H9 (cell line): ENCODE measurements around the gene LETM1. TPM values are rescaled to one million over a fixed set of nuclear protein-coding genes. Genes with fewer than 3 reads are reported as not detected.

Experiments used
- DNase-seq: peaks from one replicate; pipeline ENCODE4 v3.0.0-alpha.2; 2017
- H2AFZ ChIP-seq: one replicate; pipeline ENCODE4 v1.6.1; 2013; ENCODE audit warnings: mild to moderate bottlenecking, low read length, control low read depth, moderate library complexity
- H2AK5ac ChIP-seq: 2 replicates; pipeline ENCODE4 v1.6.1; 2013; ENCODE audit warnings: low read length, control low read depth, mixed read lengths; ENCODE audit not compliant: insufficient read length
- H2BK120ac ChIP-seq: one replicate; pipeline ENCODE4 v1.6.1; 2013; ENCODE audit warnings: low read depth, mild to moderate bottlenecking, low read length, control low read depth, inconsistent platforms; ENCODE audit not compliant: poor library complexity, severe bottlenecking
- H2BK12ac ChIP-seq: 2 replicates; pipeline ENCODE4 v1.6.1; 2013; ENCODE audit warnings: low read length, control low read depth, mixed read lengths, low read depth; ENCODE audit not compliant: insufficient read length
- H2BK15ac ChIP-seq: 2 replicates; pipeline ENCODE4 v1.6.1; 2013; ENCODE audit warnings: low read depth, low read length, control low read depth
- H2BK20ac ChIP-seq: one replicate; pipeline ENCODE4 v1.6.1; 2013; ENCODE audit warnings: low read depth, mild to moderate bottlenecking, low read length, control low read depth, inconsistent platforms; ENCODE audit not compliant: poor library complexity, severe bottlenecking
- H2BK5ac ChIP-seq: 2 replicates; pipeline ENCODE4 v1.6.1; 2013; ENCODE audit warnings: low read length, control low read depth, mixed read lengths; ENCODE audit not compliant: insufficient read length
- H3K14ac ChIP-seq: 2 replicates; pipeline ENCODE4 v1.6.1; 2013; ENCODE audit warnings: low read length, control low read depth; ENCODE audit not compliant: insufficient read depth
- H3K18ac ChIP-seq: 2 replicates; pipeline ENCODE4 v1.6.1; 2013; ENCODE audit warnings: low read depth, mild to moderate bottlenecking, mixed read lengths, low read length, control low read depth; ENCODE audit not compliant: insufficient read length
- H3K23ac ChIP-seq: 2 replicates; pipeline ENCODE4 v1.6.1; 2013; ENCODE audit warnings: low read length, control low read depth, mixed read lengths, low read depth; ENCODE audit not compliant: insufficient read length
- H3K23me2 ChIP-seq: 2 replicates; pipeline ENCODE4 v1.6.1; 2013; ENCODE audit warnings: low read depth, mild to moderate bottlenecking, mixed read lengths, low read length, control low read depth; ENCODE audit not compliant: insufficient read length, poor library complexity, severe bottlenecking
- H3K27ac ChIP-seq: 2 replicates; pipeline ENCODE4 v1.5.1; 2013; ENCODE audit warnings: low read length, control low read depth, mixed read lengths, low read depth; ENCODE audit not compliant: insufficient read length
- H3K27me3 ChIP-seq: 2 replicates; pipeline ENCODE4 v1.6.1; 2013; ENCODE audit warnings: low read length, control low read depth, inconsistent platforms; ENCODE audit not compliant: insufficient read depth
- H3K4ac ChIP-seq: 2 replicates; pipeline ENCODE4 v1.6.1; 2013; ENCODE audit warnings: low read depth, mild to moderate bottlenecking, control low read depth, inconsistent platforms, low read length, moderate library complexity
- H3K4me1 ChIP-seq: 2 replicates; pipeline ENCODE4 v1.6.1; 2013; ENCODE audit warnings: low read length, control low read depth, inconsistent platforms; ENCODE audit not compliant: insufficient read depth
- H3K4me2 ChIP-seq: 2 replicates; pipeline ENCODE4 v1.6.1; 2013; ENCODE audit warnings: low read length, control low read depth, mixed read lengths; ENCODE audit not compliant: insufficient read length, insufficient read depth
- H3K56ac ChIP-seq: 2 replicates; pipeline ENCODE4 v1.6.1; 2013; ENCODE audit warnings: low read depth, mild to moderate bottlenecking, mixed read lengths, low read length, control low read depth; ENCODE audit not compliant: insufficient read length
- H3K79me1 ChIP-seq: 2 replicates; pipeline ENCODE4 v1.6.1; 2013; ENCODE audit warnings: low read depth, mild to moderate bottlenecking, moderate library complexity, low read length, control low read depth, inconsistent platforms; ENCODE audit not compliant: insufficient read depth, poor library complexity, severe bottlenecking
- H3K79me2 ChIP-seq: 2 replicates; pipeline ENCODE4 v1.6.1; 2013; ENCODE audit warnings: low read length, control low read depth, inconsistent platforms; ENCODE audit not compliant: insufficient read depth
- H3K9ac ChIP-seq: 2 replicates; pipeline ENCODE4 v1.6.1; 2013; ENCODE audit warnings: low read length, control low read depth, mixed read lengths; ENCODE audit not compliant: insufficient read length; ENCODE audit errors: extremely low read depth
- H3K9me3 ChIP-seq: one replicate; pipeline ENCODE4 v1.6.1; 2013; ENCODE audit warnings: low read depth, low read length, inconsistent platforms; ENCODE audit not compliant: control insufficient read depth
- H3T11ph ChIP-seq: one replicate; pipeline ENCODE4 v1.6.1; 2013; ENCODE audit warnings: mild to moderate bottlenecking, low read length, control low read depth, inconsistent platforms
- H4K20me1 ChIP-seq: one replicate; pipeline ENCODE4 v1.6.1; 2013; ENCODE audit not compliant: control insufficient read depth, insufficient read length, insufficient read depth
- H4K5ac ChIP-seq: 2 replicates; pipeline ENCODE4 v1.6.1; 2013; ENCODE audit warnings: low read depth, mild to moderate bottlenecking, mixed read lengths, low read length, control low read depth; ENCODE audit not compliant: insufficient read length
- H4K8ac ChIP-seq: replicated peaks from 2 replicates; pipeline ENCODE4 v1.6.1; 2013; ENCODE audit warnings: low read length, control low read depth, mixed read lengths, low read depth; ENCODE audit not compliant: insufficient read length
- H4K91ac ChIP-seq: 2 replicates; pipeline ENCODE4 v1.6.1; 2013; ENCODE audit warnings: low read depth, mild to moderate bottlenecking, moderate library complexity, mixed read lengths, low read length, control low read depth; ENCODE audit not compliant: insufficient read length
- H3K27ac Mint-ChIP-seq, 3 experiments: 2 replicates in 2 of 3; 3 replicates in 1 of 3; pipeline ENCODE4 v1.8.0; 2020 to 2021; ENCODE audit warnings: mixed read lengths in 3 of 3, mild to moderate bottlenecking in 1 of 3, moderate library complexity in 1 of 3
- H3K27me3 Mint-ChIP-seq: 2 replicates; pipeline ENCODE4 v1.8.0; 2021; ENCODE audit warnings: low read depth, mild to moderate bottlenecking, moderate library complexity, mixed read lengths
- H3K36me3 Mint-ChIP-seq, 3 experiments: 2 replicates in 2 of 3; 3 replicates in 1 of 3; pipeline ENCODE4 v1.8.0; 2020 to 2021; ENCODE audit warnings: low read depth in 3 of 3, mixed read lengths in 3 of 3; ENCODE audit not compliant: insufficient read depth in 1 of 3
- H3K4me1 Mint-ChIP-seq, 2 experiments: 2 replicates each; pipeline ENCODE4 v1.8.0; 2020; ENCODE audit warnings: mixed read lengths in 2 of 2
- H3K4me3 Mint-ChIP-seq, 2 experiments: 2 replicates in 1 of 2; 3 replicates in 1 of 2; pipeline ENCODE4 v1.8.0; 2020 to 2021; ENCODE audit warnings: mild to moderate bottlenecking in 2 of 2, mixed read lengths in 2 of 2, moderate library complexity in 1 of 2
- H3K9me3 Mint-ChIP-seq, 2 experiments: 2 replicates in 1 of 2; 3 replicates in 1 of 2; pipeline ENCODE4 v1.8.0; 2020; ENCODE audit warnings: mild to moderate bottlenecking in 2 of 2, mixed read lengths in 2 of 2, moderate library complexity in 1 of 2
- CTCF ChIP-seq: fragments of 200-600 bp; sonication (generic); conservative IDR thresholded peaks from 3 replicates; pipeline ENCODE4 v1.8.0; 2021; ENCODE audit warnings: antibody characterized with exemption, mild to moderate bottlenecking
- WGBS: extraction: QIAGEN DNeasy Blood & Tissue Kit; methylation state at CpG from one replicate; pipeline ENCODE4 v1.1.7; 2013; ENCODE audit warnings: missing lambda C conversion rate, low lambda C conversion rate, mixed read lengths; ENCODE audit not compliant: insufficient read length; ENCODE audit errors: extremely low coverage; 5-methylcytosine and 5-hydroxymethylcytosine counted together
- total RNA-seq: library from RNA; stranded (reverse); gene quantifications from 2 replicates; pipeline ENCODE4 v1.2.1, GENCODE V29; 2021

LETM1 gene
- total RNA-seq, 1 experiment from 2014 or later = 43.4 TPM

- no peak for TF ChIP-seq CTCF
These were observed 14.1 kb downstream of the LETM1 start for GRCh38 chr4:1841887-1842210.

More at GRCh38 chr4:1841887-1842210, 14.1 kb downstream of the LETM1 start:
- Histone ChIP-seq H3K23me2 (no peaks in the 10 kb centered on the region), H4K20me1 (no peaks in the 10 kb centered on the region), H3K23ac (no peak overlapping the region), H3K79me1 (no peaks in the 10 kb centered on the region), H3K56ac (no peak overlapping the region), H4K91ac (no peak overlapping the region), H2BK12ac (no peak overlapping the region), H3K9me3 (no peaks in the 10 kb centered on the region), H2BK120ac (no peak overlapping the region), H3K18ac (no peak overlapping the region), H3T11ph (no peak overlapping the region), H3K27ac (no peak overlapping the region), H2AFZ (no peak overlapping the region), H3K4me1 (no peaks in the 10 kb centered on the region), H2BK5ac (no peak overlapping the region), H3K4ac (no peak overlapping the region), H2BK15ac (no peak overlapping the region), H3K27me3 (no peaks in the 10 kb centered on the region), H3K79me2 (no peaks in the 10 kb centered on the region), H3K14ac (no peak overlapping the region), H4K8ac (no peak overlapping the region), H3K4me2 (no peak overlapping the region), H2AK5ac (no peak overlapping the region), H2BK20ac (no peak overlapping the region), H3K9ac (no peak overlapping the region), H4K5ac (no peak overlapping the region)
- Mint-ChIP-seq H3K9me3 (no peaks in the 10 kb centered on the region), H3K27me3 (no peaks in the 10 kb centered on the region), H3K36me3 (peaks cover 24 to 65% (median 45%) of the 10 kb centered on the region in 3 experiments; a peak in 6 of 7 replicates), H3K4me1 (no peaks in the 10 kb centered on the region), H3K4me3 (no peak overlapping the region), H3K27ac (peak overlapping the region in 1 of 3 experiments; percentile 14; a peak in 1 of 7 replicates)
- no peak for DNase-seq
- WGBS = no CpG with 5 or more reads among the region's 9 CpGs
